HCT116 (cell line): ENCODE data around the gene OR4D2. TPM values are rescaled to one million over a fixed set of nuclear protein-coding genes. Genes with fewer than 3 reads are reported as not detected.

ENCODE experiments used
- ATAC-seq: fragments of 200-7000 bp; cut with Tn5 transposase; 2 replicates; pipeline ENCODE4 v1.9.1; 2020; ENCODE audit warnings: mild to moderate bottlenecking, moderate library complexity
- BruUV-seq: library from RNA; stranded (reverse); fragments of 400-500 nt; replicated peaks from 2 replicates; lab custom pipeline; 2021; lab: Mats Ljungman, UMichigan
- CTCF ChIA-PET: fragments of 300-600 bp; sonication (Branson Sonifier 250); formaldehyde crosslinking; loops from one replicate; lab custom pipeline; 2021; ENCODE audit warnings: antibody characterized with exemption; lab: Charles Lee
- POLR2A ChIA-PET: fragments of 300-600, 350-600 bp; sonication (Branson Sonifier 250); formaldehyde crosslinking; loops from one replicate; lab custom pipeline; 2021; ENCODE audit warnings: antibody characterized with exemption; lab: Charles Lee
- RAD21 ChIA-PET, 2 experiments: fragments of 300-600 bp; sonication (Branson Sonifier 250); formaldehyde crosslinking; loops; one replicate each; lab custom pipeline; 2023; ENCODE audit warnings: low total read pairs in 2 of 2; ENCODE audit not compliant: uncharacterized antibody in 2 of 2, unreplicated experiment in 2 of 2, low non-redundant PET in 1 of 2; lab: Charles Lee
- DNase-seq: peaks from one replicate; pipeline ENCODE4 v3.0.0-alpha.2; 2010; ENCODE audit warnings: low read depth, low spot score
- H2AFZ ChIP-seq: fragments of 200-600 bp; shearing (Covaris generic), sonication (generic); 2 replicates; pipeline ENCODE4 v1.6.1; 2017; ENCODE audit warnings: low read depth, mixed run types, mixed read lengths, antibody characterized with exemption, low read length; ENCODE audit not compliant: poor library complexity, severe bottlenecking
- H3K27ac ChIP-seq: 2 replicates; pipeline ENCODE4 v1.5.1; 2012; ENCODE audit warnings: low read depth, low read length
- H3K27me3 ChIP-seq: fragments of 200-600 bp; sonication (generic); 2 replicates; pipeline ENCODE4 v1.6.1; 2016; ENCODE audit warnings: mixed run types, low read length, mixed read lengths; ENCODE audit not compliant: insufficient read depth
- H3K36me3 ChIP-seq, 2 experiments: fragments of 200-500 bp in 1 of 2; fragments of 200-600 bp in 1 of 2; sonication (Bioruptor generic) in 1 of 2; sonication (generic) in 1 of 2; 2 replicates each; pipeline versions ENCODE4 v1.5.1 to v1.6.1; 2014 to 2016; ENCODE audit warnings: low read length in 2 of 2, inconsistent platforms in 1 of 2, mixed read lengths in 1 of 2, mixed run types in 1 of 2; ENCODE audit not compliant: insufficient read depth in 2 of 2, control insufficient read depth in 1 of 2
- H3K4me1 ChIP-seq, 2 experiments: fragments of 200-600 bp in 1 of 2; sonication (generic) in 1 of 2; 2 replicates each; pipeline versions ENCODE4 v1.5.1 to v1.6.1; 2012 to 2017; ENCODE audit warnings: low read length in 2 of 2, inconsistent platforms in 1 of 2, mild to moderate bottlenecking in 1 of 2, mixed read lengths in 1 of 2, mixed run types in 1 of 2, moderate library complexity in 1 of 2; ENCODE audit not compliant: insufficient read depth in 2 of 2, control insufficient read depth in 1 of 2
- H3K4me2 ChIP-seq: fragments of 200-600 bp; sonication (generic); 2 replicates; pipeline ENCODE4 v1.6.1; 2017; ENCODE audit warnings: mixed run types, low read length, mixed read lengths
- H3K4me3 ChIP-seq, 2 experiments: fragments of 200-600 bp in 1 of 2; sonication (generic) in 1 of 2; replicated peaks in 1 of 2; 2 replicates each; pipeline ENCODE4 v1.5.1; 2011 to 2016; ENCODE audit warnings: low read length in 2 of 2, control low read depth in 1 of 2, low read depth in 1 of 2, mild to moderate bottlenecking in 1 of 2, mixed read lengths in 1 of 2, mixed run types in 1 of 2
- H3K79me2 ChIP-seq: fragments of 200-600 bp; sonication (generic); 2 replicates; pipeline ENCODE4 v1.6.1; 2017; ENCODE audit warnings: mild to moderate bottlenecking, mixed run types, low read length, moderate library complexity, mixed read lengths; ENCODE audit not compliant: insufficient read depth
- H3K9ac ChIP-seq: fragments of 200-600 bp; sonication (generic); 2 replicates; pipeline ENCODE4 v1.6.1; 2016; ENCODE audit warnings: low read length, mixed read lengths
- H3K9me2 ChIP-seq: fragments of 200-600 bp; sonication (generic), shearing (Covaris generic); 2 replicates; pipeline ENCODE4 v1.6.1; 2017; ENCODE audit warnings: mixed run types, mild to moderate bottlenecking, moderate library complexity; ENCODE audit not compliant: insufficient read depth
- H3K9me3 ChIP-seq, 2 experiments: fragments of 200-500 bp in 1 of 2; fragments of 200-600 bp in 1 of 2; sonication (Bioruptor generic) in 1 of 2; sonication (generic) in 1 of 2; 2 replicates each; pipeline ENCODE4 v1.6.1; 2014 to 2017; ENCODE audit warnings: low read length in 2 of 2, mixed read lengths in 2 of 2, inconsistent platforms in 1 of 2, low read depth in 1 of 2, mild to moderate bottlenecking in 1 of 2, mixed run types in 1 of 2, moderate library complexity in 1 of 2; ENCODE audit not compliant: control insufficient read depth in 1 of 2, insufficient read depth in 1 of 2
- H4K20me1 ChIP-seq: fragments of 200-600 bp; sonication (generic), shearing (Covaris generic); 2 replicates; pipeline ENCODE4 v1.6.1; 2017; ENCODE audit warnings: mixed run types, mild to moderate bottlenecking, moderate library complexity; ENCODE audit not compliant: insufficient read depth
- ELF1 ChIP-seq: IDR thresholded peaks from 2 replicates; pipeline ENCODE4 v1.6.1; 2012; ENCODE audit warnings: low read depth, borderline replicate concordance
- EZH2 ChIP-seq: fragments of 200-600 bp; sonication (generic); IDR thresholded peaks from 2 replicates; pipeline ENCODE4 v1.6.1; 2017; ENCODE audit warnings: antibody characterized with exemption, mixed run types
- POLR2A ChIP-seq: IDR thresholded peaks from 2 replicates; pipeline ENCODE4 v1.7.0; 2011; ENCODE audit warnings: borderline replicate concordance; ENCODE audit not compliant: insufficient read depth, insufficient read length; ENCODE audit errors: extremely low read depth
- POLR2AphosphoS5 ChIP-seq: IDR thresholded peaks from 2 replicates; pipeline ENCODE4 v1.6.1; 2011; ENCODE audit warnings: mild to moderate bottlenecking, low read depth, low read length, moderate library complexity
- RAD21 ChIP-seq: IDR thresholded peaks from 2 replicates; pipeline ENCODE4 v1.6.1; 2012; ENCODE audit warnings: low read depth, mild to moderate bottlenecking
- SIN3A ChIP-seq: IDR thresholded peaks from 2 replicates; pipeline ENCODE4 v1.6.1; 2012; ENCODE audit warnings: low read depth
- TCF7L2 ChIP-seq: IDR thresholded peaks from 2 replicates; pipeline ENCODE4 v1.7.0; 2011; ENCODE audit warnings: borderline replicate concordance, inconsistent platforms; ENCODE audit not compliant: insufficient read depth, insufficient read length; ENCODE audit errors: extremely low read depth
- intact Hi-C: fragments of 100-400 bp; cut with micrococcal nuclease; formaldehyde crosslinking; loops from 2 replicates; pipeline ENCODE4 v1.10.0; 2022
- total RNA-seq: library from RNA; stranded (reverse); gene quantifications from one replicate; pipeline ENCODE4 v1.2.1, GENCODE V29; 2021; ENCODE audit not compliant: unreplicated experiment
- TF ChIP-seq, protein P1 (sequence below), 3 experiments: fragments of 200-600 bp in 1 of 3; sonication (generic) in 1 of 3; IDR thresholded peaks in 2 of 3; conservative IDR thresholded peaks in 1 of 3; 2 replicates each; pipeline ENCODE4 v1.5.1; 2012 to 2017; ENCODE audit warnings: low read depth in 2 of 3, low read length in 2 of 3, antibody characterized with exemption in 1 of 3, borderline replicate concordance in 1 of 3, control low read depth in 1 of 3, mild to moderate bottlenecking in 1 of 3, mixed read lengths in 1 of 3, mixed run types in 1 of 3, moderate library complexity in 1 of 3; ENCODE audit not compliant: insufficient read depth in 1 of 3
- TF ChIP-seq, protein P2 (sequence below): IDR thresholded peaks from 2 replicates; pipeline ENCODE4 v1.6.1; 2012; ENCODE audit warnings: low read depth

Gene OR4D2
- total RNA-seq, 1 experiment from 2014 or later, result not detected

DNA sequence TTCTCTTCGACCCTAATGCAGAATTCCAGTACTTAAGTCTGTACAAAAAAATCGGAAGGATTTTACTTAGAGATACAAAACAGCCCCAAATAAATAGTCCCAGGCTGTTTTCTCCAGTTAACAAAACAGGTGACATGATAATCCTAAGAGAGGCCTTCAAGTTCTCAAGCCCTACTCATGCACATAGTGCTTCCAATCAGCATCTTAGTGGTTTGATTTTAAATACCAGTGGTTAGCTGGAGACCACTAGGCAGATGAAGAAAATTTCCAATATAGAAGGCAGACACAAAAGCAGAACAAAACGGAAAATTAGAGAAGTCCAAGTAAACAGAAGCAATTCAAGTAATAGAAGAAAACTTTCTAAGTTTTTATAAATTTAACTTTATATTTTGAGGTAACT is 5.2 kb upstream of the OR4D2 start:
- Histone ChIP-seq H3K79me2 (no peaks in the 10 kb centered on the region), H4K20me1 (no peaks in the 10 kb centered on the region), H3K27ac (no peak overlapping the region), H3K4me1 (no peaks in the 10 kb centered on the region), H3K9me2 (no peaks in the 10 kb centered on the region), H3K4me2 (no peak overlapping the region), H3K9me3 (no peaks in the 10 kb centered on the region), H3K27me3 (peaks cover 67% of the 10 kb centered on the region), H2AFZ (no peak overlapping the region), H3K9ac (no peak overlapping the region), H3K4me3 (no peak overlapping the region), H3K36me3 (no peaks in the 10 kb centered on the region)
- ChIA-PET CTCF (no interaction called here), RAD21 (no interaction called here), POLR2A (no interaction called here)
- DNase-seq (no peak), ATAC-seq (no peak)
- TF ChIP-seq POLR2AphosphoS5 (no peak), RAD21 (no peak), ELF1 (no peak), SIN3A (no peak), POLR2A (no peak)
- TF ChIP-seq, protein P1, sequence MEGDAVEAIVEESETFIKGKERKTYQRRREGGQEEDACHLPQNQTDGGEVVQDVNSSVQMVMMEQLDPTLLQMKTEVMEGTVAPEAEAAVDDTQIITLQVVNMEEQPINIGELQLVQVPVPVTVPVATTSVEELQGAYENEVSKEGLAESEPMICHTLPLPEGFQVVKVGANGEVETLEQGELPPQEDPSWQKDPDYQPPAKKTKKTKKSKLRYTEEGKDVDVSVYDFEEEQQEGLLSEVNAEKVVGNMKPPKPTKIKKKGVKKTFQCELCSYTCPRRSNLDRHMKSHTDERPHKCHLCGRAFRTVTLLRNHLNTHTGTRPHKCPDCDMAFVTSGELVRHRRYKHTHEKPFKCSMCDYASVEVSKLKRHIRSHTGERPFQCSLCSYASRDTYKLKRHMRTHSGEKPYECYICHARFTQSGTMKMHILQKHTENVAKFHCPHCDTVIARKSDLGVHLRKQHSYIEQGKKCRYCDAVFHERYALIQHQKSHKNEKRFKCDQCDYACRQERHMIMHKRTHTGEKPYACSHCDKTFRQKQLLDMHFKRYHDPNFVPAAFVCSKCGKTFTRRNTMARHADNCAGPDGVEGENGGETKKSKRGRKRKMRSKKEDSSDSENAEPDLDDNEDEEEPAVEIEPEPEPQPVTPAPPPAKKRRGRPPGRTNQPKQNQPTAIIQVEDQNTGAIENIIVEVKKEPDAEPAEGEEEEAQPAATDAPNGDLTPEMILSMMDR (IDR thresholded peaks at IDR 0.05 in 2 of 3, conservative IDR thresholded peaks at IDR 0.05 in 1 of 3; ENCODE audit: borderline replicate concordance in 1 of 3, insufficient read depth in 1 of 3, low read depth in 2 of 3, low read length in 2 of 3), result no peak
- BruUV-seq, result no TSS peak
- intact Hi-C loops, result no loop called here

DNA sequence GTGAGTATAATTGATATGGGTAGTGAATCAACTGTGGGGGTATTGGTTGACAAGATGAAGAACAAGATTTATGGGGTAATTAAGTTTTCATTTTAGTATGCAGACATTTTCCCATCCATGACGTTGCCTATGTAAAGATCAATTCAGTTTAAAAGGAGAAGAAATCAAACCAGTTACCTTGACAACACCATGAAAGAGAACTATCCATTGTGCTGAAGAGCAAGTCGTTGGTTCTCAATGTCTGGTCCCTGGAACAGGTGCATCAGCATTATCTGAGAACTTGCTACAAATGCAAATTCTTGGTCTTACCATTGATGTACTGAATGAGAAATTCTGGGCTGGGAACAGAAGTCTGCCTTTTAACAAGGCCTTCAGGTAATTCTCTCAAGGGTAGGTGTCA is 801 bp upstream of the OR4D2 start:
- ChIA-PET POLR2A (no interaction called here), RAD21 (no interaction called here), CTCF (no interaction called here)
- Histone ChIP-seq H3K79me2 (no peaks in the 10 kb centered on the region), H3K9ac (no peak overlapping the region), H3K9me2 (no peaks in the 10 kb centered on the region), H3K36me3 (no peaks in the 10 kb centered on the region), H3K27ac (no peak overlapping the region), H3K4me2 (no peak overlapping the region), H3K4me3 (no peak overlapping the region), H3K27me3 (peaks cover 79% of the 10 kb centered on the region), H3K9me3 (no peaks in the 10 kb centered on the region), H3K4me1 (no peaks in the 10 kb centered on the region), H2AFZ (no peak overlapping the region), H4K20me1 (no peaks in the 10 kb centered on the region)
- no TSS peak for BruUV-seq
- intact Hi-C loops, result no loop called here
- DNase-seq (no peak), ATAC-seq (no peak)
- TF ChIP-seq RAD21, result no peak
- no peak for TF ChIP-seq TCF7L2
- no peak for TF ChIP-seq EZH2
- TF ChIP-seq, protein P2, sequence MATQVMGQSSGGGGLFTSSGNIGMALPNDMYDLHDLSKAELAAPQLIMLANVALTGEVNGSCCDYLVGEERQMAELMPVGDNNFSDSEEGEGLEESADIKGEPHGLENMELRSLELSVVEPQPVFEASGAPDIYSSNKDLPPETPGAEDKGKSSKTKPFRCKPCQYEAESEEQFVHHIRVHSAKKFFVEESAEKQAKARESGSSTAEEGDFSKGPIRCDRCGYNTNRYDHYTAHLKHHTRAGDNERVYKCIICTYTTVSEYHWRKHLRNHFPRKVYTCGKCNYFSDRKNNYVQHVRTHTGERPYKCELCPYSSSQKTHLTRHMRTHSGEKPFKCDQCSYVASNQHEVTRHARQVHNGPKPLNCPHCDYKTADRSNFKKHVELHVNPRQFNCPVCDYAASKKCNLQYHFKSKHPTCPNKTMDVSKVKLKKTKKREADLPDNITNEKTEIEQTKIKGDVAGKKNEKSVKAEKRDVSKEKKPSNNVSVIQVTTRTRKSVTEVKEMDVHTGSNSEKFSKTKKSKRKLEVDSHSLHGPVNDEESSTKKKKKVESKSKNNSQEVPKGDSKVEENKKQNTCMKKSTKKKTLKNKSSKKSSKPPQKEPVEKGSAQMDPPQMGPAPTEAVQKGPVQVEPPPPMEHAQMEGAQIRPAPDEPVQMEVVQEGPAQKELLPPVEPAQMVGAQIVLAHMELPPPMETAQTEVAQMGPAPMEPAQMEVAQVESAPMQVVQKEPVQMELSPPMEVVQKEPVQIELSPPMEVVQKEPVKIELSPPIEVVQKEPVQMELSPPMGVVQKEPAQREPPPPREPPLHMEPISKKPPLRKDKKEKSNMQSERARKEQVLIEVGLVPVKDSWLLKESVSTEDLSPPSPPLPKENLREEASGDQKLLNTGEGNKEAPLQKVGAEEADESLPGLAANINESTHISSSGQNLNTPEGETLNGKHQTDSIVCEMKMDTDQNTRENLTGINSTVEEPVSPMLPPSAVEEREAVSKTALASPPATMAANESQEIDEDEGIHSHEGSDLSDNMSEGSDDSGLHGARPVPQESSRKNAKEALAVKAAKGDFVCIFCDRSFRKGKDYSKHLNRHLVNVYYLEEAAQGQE, result peak; percentile 56
